PC-9 (cell line): ENCODE results near the gene UBE2D1. TPM values are rescaled to one million over a fixed set of nuclear protein-coding genes. Genes with fewer than 3 reads are reported as not detected.

Source experiments
- BruUV-seq: library from RNA; stranded (reverse); fragments of 400-500 nt; replicated peaks from 2 replicates; lab custom pipeline; 2021; lab: Mats Ljungman, UMichigan
- CTCF ChIA-PET: fragments of 300-600 bp; sonication (Branson Sonifier 250); formaldehyde crosslinking; loops from one replicate; lab custom pipeline; 2022; ENCODE audit warnings: antibody characterized with exemption; lab: Charles Lee
- POLR2A ChIA-PET: fragments of 300-600 bp; sonication (Branson Sonifier 250); formaldehyde crosslinking; loops from one replicate; lab custom pipeline; 2022; ENCODE audit warnings: antibody characterized with exemption; ENCODE audit not compliant: unreplicated experiment; lab: Charles Lee
- DNase-seq, 2 experiments: peaks; one replicate each; pipeline versions ENCODE4 v3.0.0 to v3.0.0-alpha.2; 2015 to 2022; ENCODE audit warnings: mixed read lengths in 1 of 2
- H2AFZ ChIP-seq: fragments of 200-600 bp; sonication (generic); 2 replicates; pipeline ENCODE4 v1.8.1; 2017; ENCODE audit warnings: antibody characterized with exemption
- H3F3A ChIP-seq: fragments of 200-600 bp; sonication (generic); 2 replicates; pipeline ENCODE4 v1.8.1; 2017; ENCODE audit warnings: antibody characterized with exemption, mild to moderate bottlenecking, low read depth; ENCODE audit not compliant: insufficient read depth
- H3K27ac ChIP-seq: fragments of 200-600 bp; sonication (generic); 2 replicates; pipeline ENCODE4 v1.6.1; 2016; ENCODE audit warnings: mixed run types
- H3K27me3 ChIP-seq: fragments of 200-600 bp; sonication (generic); 2 replicates; pipeline ENCODE4 v1.6.1; 2016; ENCODE audit warnings: low read depth, mixed run types; ENCODE audit not compliant: insufficient read depth
- H3K36me3 ChIP-seq: fragments of 200-600 bp; sonication (generic); 2 replicates; pipeline ENCODE4 v1.6.1; 2016; ENCODE audit warnings: low read depth, mixed run types
- H3K4me1 ChIP-seq: fragments of 200-600 bp; sonication (generic); replicated peaks from 2 replicates; pipeline ENCODE4 v1.6.1; 2016; ENCODE audit warnings: mixed run types; ENCODE audit not compliant: insufficient read depth
- H3K4me2 ChIP-seq: fragments of 200-600 bp; sonication (generic); 2 replicates; pipeline ENCODE4 v1.6.1; 2017; ENCODE audit warnings: mixed run types
- H3K4me3 ChIP-seq: fragments of 200-600 bp; sonication (generic); 2 replicates; pipeline ENCODE4 v1.6.1; 2016; ENCODE audit warnings: mixed run types
- H3K79me2 ChIP-seq: fragments of 200-600 bp; sonication (generic); 2 replicates; pipeline ENCODE4 v1.6.1; 2017; ENCODE audit warnings: low read depth, mixed run types
- H3K9me2 ChIP-seq: fragments of 200-600 bp; sonication (generic); 2 replicates; pipeline ENCODE4 v1.8.1; 2017; ENCODE audit warnings: mild to moderate bottlenecking; ENCODE audit not compliant: insufficient read depth
- H3K9me3 ChIP-seq: fragments of 200-600 bp; sonication (generic); 2 replicates; pipeline ENCODE4 v1.8.1; 2016; ENCODE audit warnings: low read depth; ENCODE audit not compliant: insufficient read depth
- H4K20me1 ChIP-seq: fragments of 200-600 bp; sonication (generic); 2 replicates; pipeline ENCODE4 v1.8.1; 2017; ENCODE audit not compliant: insufficient read depth
- CTCF ChIP-seq: fragments of 200-600 bp; sonication (generic); conservative IDR thresholded peaks from 2 replicates; pipeline ENCODE4 v1.6.1; 2017; ENCODE audit warnings: mixed run types, antibody characterized with exemption, mild to moderate bottlenecking, moderate library complexity
- EZH2 ChIP-seq: fragments of 200-600 bp; sonication (generic); IDR thresholded peaks from 2 replicates; pipeline ENCODE4 v1.8.0; 2017; ENCODE audit warnings: antibody characterized with exemption, low read depth
- intact Hi-C: fragments of 100-400 bp; cut with micrococcal nuclease; formaldehyde crosslinking; loops from one replicate; pipeline ENCODE4 v1.10.0; 2022; ENCODE audit not compliant: unreplicated experiment
- total RNA-seq: library from RNA; stranded (reverse); gene quantifications from 2 replicates; pipeline ENCODE4 v1.2.3, GENCODE V29; 2021

The UBE2D1 gene
- total RNA-seq, 1 experiment from 2014 or later: 24.0 TPM

GRCh38 chr10:58385784-58386112, 50.9 kb downstream of the UBE2D1 start:
- no TSS peak for BruUV-seq
- peaks cover 11% of the 10 kb centered on the region for H3F3A ChIP-seq
- no peaks in the 10 kb centered on the region for H3K27me3 ChIP-seq
- H4K20me1 ChIP-seq: peaks cover 12% of the 10 kb centered on the region; the same call in 1 of the 2 replicates
- peak overlapping the region; percentile 88 for H2AFZ ChIP-seq
- peaks cover 52% of the 10 kb centered on the region for H3K79me2 ChIP-seq
- H3K4me3 ChIP-seq: peak overlapping the region; percentile 65
- H3K36me3 ChIP-seq: peaks cover 28% of the 10 kb centered on the region
- peak in 1 of 2 experiments; percentile 38 for DNase-seq
- H3K4me2 ChIP-seq: peak overlapping the region; percentile 86
- no peaks in the 10 kb centered on the region for H3K9me3 ChIP-seq
- no peaks in the 10 kb centered on the region for H3K9me2 ChIP-seq
- POLR2A ChIA-PET: no interaction called here
- H3K4me1 ChIP-seq: peaks cover 23% of the 10 kb centered on the region
- CTCF ChIA-PET: interaction anchor here (0.8 kb wide), 1 partner anchor 10 kb away, joined by 6 read pairs; no protein-coding TSS in a partner anchor
- intact Hi-C loops: loop anchor here (1.0 to 5.0 kb wide), 4 partner anchors 50 to 208 kb away; partner anchors contain the start of genes CISD1 and UBE2D1
- peak overlapping the region; percentile 55 for H3K27ac ChIP-seq
- TF ChIP-seq EZH2: no peak
- no peak for TF ChIP-seq CTCF

- CTCF ChIA-PET: no interaction called here
- BruUV-seq: no TSS peak
- H3K36me3 ChIP-seq: peaks cover 54% of the 10 kb centered on the region
These were observed 54.2 kb downstream of the UBE2D1 start for GRCh38 chr10:58389024-58389423.

GRCh38 chr10:58393317-58393716, 58.5 kb downstream of the UBE2D1 start:
- Histone ChIP-seq H3K4me3 (no peak overlapping the region), H2AFZ (no peak overlapping the region), H3K9me3 (no peaks in the 10 kb centered on the region), H3K4me2 (no peak overlapping the region), H3K79me2 (peaks cover 27% of the 10 kb centered on the region), H3K4me1 (no peaks in the 10 kb centered on the region), H3F3A (no peaks in the 10 kb centered on the region; the same call in 1 of the 2 replicates), H3K9me2 (no peaks in the 10 kb centered on the region), H3K27ac (no peak overlapping the region), H3K36me3 (peaks cover 71% of the 10 kb centered on the region), H4K20me1 (peaks cover 27% of the 10 kb centered on the region), H3K27me3 (no peaks in the 10 kb centered on the region)
- ChIA-PET CTCF (no interaction called here), POLR2A (no interaction called here)
- TF ChIP-seq EZH2 (no peak), CTCF (peak; percentile 26; the same call in 1 of the 2 replicates)
- intact Hi-C loops: loop anchor here (2.0 kb wide), 1 partner anchor 95 kb away; no protein-coding TSS in a partner anchor
- DNase-seq: no peak
- no TSS peak for BruUV-seq

More at GRCh38 chr10:58389024-58389423, 54.2 kb downstream of the UBE2D1 start:
- Histone ChIP-seq H4K20me1 (peaks cover 34% of the 10 kb centered on the region), H3K4me2 (no peak overlapping the region), H3K79me2 (peaks cover 60% of the 10 kb centered on the region), H3K4me3 (no peak overlapping the region), H3K4me1 (peaks cover 19% of the 10 kb centered on the region), H3K27me3 (no peaks in the 10 kb centered on the region), H2AFZ (no peak overlapping the region), H3K27ac (no peak overlapping the region), H3F3A (peaks cover 9% of the 10 kb centered on the region), H3K9me3 (no peaks in the 10 kb centered on the region), H3K9me2 (no peaks in the 10 kb centered on the region)
- no peak for DNase-seq
- POLR2A ChIA-PET: no interaction called here
- intact Hi-C loops: loop anchor here (5.0 kb wide), 1 partner anchor 212 kb away; no protein-coding TSS in a partner anchor
- TF ChIP-seq EZH2 (no peak), CTCF (no peak)
